Measurements from ENCODE around the gene BYSL.

Gene BYSL

GRCh38 chr6:41966961-41967311 is 45.6 kb downstream of the BYSL start:
- Mint-ChIP-seq H3K9me3 (no peaks in the 10 kb centered on the region), H3K4me1 (peaks cover 24% of the 10 kb centered on the region), H3K27me3 (no peaks in the 10 kb centered on the region), H3K4me3 (no peak overlapping the region), H3K27ac (no peak overlapping the region), H3K36me3 (peaks cover 8% of the 10 kb centered on the region)
- DNase-seq (ENCODE audit: low spot score in 2 of 2) (no peak), ATAC-seq (ENCODE audit: low read depth) (no peak)

- no peaks in the 10 kb centered on the region for H3K27me3 Mint-ChIP-seq
- H3K4me3 Mint-ChIP-seq, result no peak overlapping the region
- peaks cover 11% of the 10 kb centered on the region for H3K36me3 Mint-ChIP-seq
- H3K4me1 Mint-ChIP-seq, result peaks cover 23% of the 10 kb centered on the region
- H3K9me3 Mint-ChIP-seq, result no peaks in the 10 kb centered on the region
- no peak overlapping the region for H3K27ac Mint-ChIP-seq
- ATAC-seq (ENCODE audit: low read depth), result no peak
- DNase-seq (ENCODE audit: low spot score in 2 of 2), result no peak
Measured at GRCh38 chr6:41967312-41968287, 46.3 kb downstream of the BYSL start.

DNA sequence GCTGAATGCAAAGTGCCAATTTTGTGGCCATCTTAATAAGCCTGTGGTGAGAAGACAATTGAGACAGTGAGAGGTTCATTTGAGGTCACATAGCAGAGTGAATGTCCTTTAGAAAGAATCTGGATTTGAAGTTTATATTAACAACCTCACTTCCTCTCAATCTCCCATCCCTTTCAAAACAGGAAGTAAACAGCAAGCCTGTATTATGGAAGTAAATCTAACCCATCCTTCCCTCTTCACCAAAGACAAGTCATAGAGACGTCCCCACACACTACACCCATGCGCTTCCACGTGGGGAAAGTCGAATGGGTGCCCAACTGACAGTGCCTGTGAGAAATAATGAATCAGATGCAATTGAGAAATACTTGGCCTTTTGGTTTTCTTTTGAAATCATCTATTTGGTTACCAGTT is 49.1 kb downstream of the BYSL start:
- H3K27ac Mint-ChIP-seq, result peak overlapping the region; percentile 72
- peaks cover 18% of the 10 kb centered on the region for H3K4me1 Mint-ChIP-seq
- DNase-seq (ENCODE audit: low spot score in 2 of 2), result no peak
- peak; percentile 24 for ATAC-seq (ENCODE audit: low read depth)
- no peaks in the 10 kb centered on the region for H3K9me3 Mint-ChIP-seq
- H3K4me3 Mint-ChIP-seq, result no peak overlapping the region
- no peaks in the 10 kb centered on the region for H3K27me3 Mint-ChIP-seq
- peaks cover 3% of the 10 kb centered on the region for H3K36me3 Mint-ChIP-seq

DNA sequence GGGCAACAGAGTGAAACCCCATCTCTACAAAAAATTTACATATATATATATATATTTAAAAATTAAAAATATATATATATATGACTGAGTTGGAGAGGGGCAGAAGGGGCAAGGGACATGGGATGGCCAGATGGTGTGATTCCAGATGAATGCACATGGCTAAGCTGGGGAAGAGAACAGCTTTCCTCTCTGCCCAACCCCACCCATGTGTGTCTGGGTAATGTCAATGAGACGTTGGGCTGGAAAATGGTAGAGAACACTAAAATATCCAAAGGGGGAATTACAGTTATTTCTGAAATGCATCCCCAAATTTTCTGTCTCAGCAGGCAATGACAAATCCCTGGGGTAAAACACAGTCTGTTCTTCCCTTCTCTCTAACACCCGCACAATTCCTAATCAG is 51.5 kb downstream of the BYSL start:
- ATAC-seq (ENCODE audit: low read depth) (no peak), DNase-seq (ENCODE audit: low spot score in 2 of 2) (no peak)
- no peaks in the 10 kb centered on the region for H3K9me3 Mint-ChIP-seq
- H3K27me3 Mint-ChIP-seq, result no peaks in the 10 kb centered on the region
- H3K4me1 Mint-ChIP-seq, result peaks cover 27% of the 10 kb centered on the region
- H3K27ac Mint-ChIP-seq, result no peak overlapping the region
- no peak overlapping the region for H3K4me3 Mint-ChIP-seq
- H3K36me3 Mint-ChIP-seq, result peaks cover 3% of the 10 kb centered on the region

DNA sequence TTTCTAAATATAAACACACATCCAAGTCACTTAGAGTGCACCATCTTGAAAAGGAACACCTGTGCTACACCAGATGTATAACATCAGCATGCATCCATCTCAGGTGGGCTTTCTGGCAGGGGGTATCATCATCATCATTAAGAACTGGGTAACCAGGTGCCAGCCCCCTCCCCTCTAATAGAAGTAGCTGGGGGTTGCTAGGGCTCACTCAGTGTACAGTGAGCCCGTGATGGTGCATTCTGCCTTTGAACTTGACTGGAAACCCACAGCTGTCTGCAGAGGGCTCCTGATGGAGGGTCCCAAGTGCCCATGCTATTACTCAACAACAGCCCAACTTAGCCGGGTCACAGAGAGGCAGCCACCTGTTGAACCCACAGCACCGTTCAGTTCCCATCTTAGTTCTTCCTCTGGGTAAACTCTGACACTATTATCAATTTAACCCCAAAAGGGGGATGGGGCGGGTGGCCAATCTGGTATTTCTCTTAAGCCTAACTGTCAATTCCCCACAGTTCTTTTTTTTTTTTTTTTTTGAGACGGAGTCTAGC is 53.1 kb downstream of the BYSL start:
- Mint-ChIP-seq H3K27ac (peak overlapping the region; percentile 20), H3K9me3 (no peaks in the 10 kb centered on the region), H3K4me1 (peaks cover 27% of the 10 kb centered on the region), H3K4me3 (no peak overlapping the region), H3K27me3 (no peaks in the 10 kb centered on the region), H3K36me3 (peaks cover 3% of the 10 kb centered on the region)
- no peak for DNase-seq (ENCODE audit: low spot score in 2 of 2)
- no peak for ATAC-seq (ENCODE audit: low read depth)

DNA sequence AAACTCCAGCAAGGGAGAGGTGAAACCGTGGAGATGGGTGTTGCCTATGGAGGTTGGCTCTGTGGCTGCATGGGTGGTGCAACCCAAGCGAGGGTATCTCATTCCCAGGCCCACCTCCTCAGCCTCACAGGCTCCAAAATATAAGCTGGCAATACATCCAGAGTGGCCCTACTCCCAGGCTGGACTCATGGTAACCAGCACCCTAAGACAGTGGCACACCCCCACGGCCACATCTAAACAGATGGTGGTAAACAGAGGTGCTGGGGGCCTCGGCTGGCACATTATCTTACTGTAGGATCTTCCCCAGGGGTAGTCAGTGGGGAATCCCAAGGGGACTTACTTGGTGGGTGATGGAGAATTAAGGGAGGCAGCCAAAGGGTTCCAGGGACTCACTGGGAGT is 54.0 kb downstream of the BYSL start:
- Mint-ChIP-seq H3K36me3 (peaks cover 3% of the 10 kb centered on the region), H3K4me3 (no peak overlapping the region), H3K27ac (peak overlapping the region; percentile 55), H3K9me3 (no peaks in the 10 kb centered on the region), H3K4me1 (peaks cover 28% of the 10 kb centered on the region), H3K27me3 (no peaks in the 10 kb centered on the region)
- no peak for ATAC-seq (ENCODE audit: low read depth)
- DNase-seq (ENCODE audit: low spot score in 2 of 2), result no peak

DNA sequence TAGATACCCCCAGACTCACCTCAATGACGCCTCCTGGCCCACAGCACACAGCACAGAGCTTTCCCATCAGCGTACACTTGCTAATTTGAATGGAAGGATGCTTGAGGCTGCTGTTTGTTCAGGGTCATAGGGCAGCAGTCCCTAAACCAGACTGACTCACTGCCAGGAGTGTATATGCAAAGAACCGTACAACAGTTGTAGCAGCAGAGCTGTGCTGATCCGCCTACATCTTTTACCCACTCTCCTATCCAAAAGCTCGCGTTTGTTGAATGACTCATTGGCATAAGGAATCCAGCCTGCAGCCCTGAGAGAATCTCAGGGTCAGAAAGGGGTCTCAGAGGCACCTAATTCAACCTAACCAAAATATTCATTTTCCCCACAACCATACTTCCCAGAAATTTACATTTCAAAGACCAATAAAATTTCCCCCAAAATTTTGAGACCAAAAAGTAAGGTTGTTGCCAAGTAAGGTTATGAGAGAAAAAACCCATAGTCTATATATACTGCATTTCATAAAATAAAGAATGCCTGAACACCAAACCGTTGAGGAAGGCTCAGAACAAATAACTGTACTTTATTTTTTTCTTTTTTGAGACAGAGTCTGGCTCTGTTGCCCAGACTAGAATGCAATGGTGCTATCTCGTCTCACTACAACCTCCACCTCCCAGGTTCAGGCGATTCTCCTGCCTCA is 55.6 kb downstream of the BYSL start:
- H3K36me3 Mint-ChIP-seq, result peaks cover 6% of the 10 kb centered on the region
- no peak for DNase-seq (ENCODE audit: low spot score in 2 of 2)
- no peaks in the 10 kb centered on the region for H3K9me3 Mint-ChIP-seq
- no peaks in the 10 kb centered on the region for H3K27me3 Mint-ChIP-seq
- ATAC-seq (ENCODE audit: low read depth), result no peak
- no peak overlapping the region for H3K4me3 Mint-ChIP-seq
- H3K27ac Mint-ChIP-seq, result peak overlapping the region; percentile 53
- H3K4me1 Mint-ChIP-seq, result peaks cover 24% of the 10 kb centered on the region

Measured in memory B cell (primary cell).